Panc1 (cell line): ENCODE results near the gene HAGHL. TPM values are rescaled to one million over a fixed set of nuclear protein-coding genes. Genes with fewer than 3 reads are reported as not detected.

ENCODE experiments used
- ATAC-seq: fragments of 200-7000 bp; cut with Tn5 transposase; 2 replicates; pipeline ENCODE4 v1.9.1; 2020; ENCODE audit warnings: mild to moderate bottlenecking, moderate library complexity
- BruUV-seq: library from RNA; stranded (reverse); fragments of 400-500 nt; replicated peaks from 2 replicates; lab custom pipeline; 2021; lab: Mats Ljungman, UMichigan
- CTCF ChIA-PET: fragments of 300-600 bp; sonication (Branson Sonifier 250); formaldehyde crosslinking; loops from one replicate; lab custom pipeline; 2022; ENCODE audit warnings: antibody characterized with exemption; lab: Charles Lee
- POLR2A ChIA-PET: fragments of 300-600 bp; sonication (Branson Sonifier 250); formaldehyde crosslinking; loops from one replicate; lab custom pipeline; 2022; ENCODE audit warnings: antibody characterized with exemption; lab: Charles Lee
- DNase-seq: peaks from one replicate; pipeline ENCODE4 v3.0.0-alpha.2; 2010; ENCODE audit warnings: low read depth, low spot score
- H3K27ac ChIP-seq: 2 replicates; pipeline ENCODE4 v1.5.1; 2011; ENCODE audit warnings: mild to moderate bottlenecking, low read length, inconsistent platforms
- H3K27me3 ChIP-seq: fragments of 200-500 bp; sonication (Bioruptor generic); 2 replicates; pipeline ENCODE4 v1.6.0; 2014; ENCODE audit warnings: low read length, inconsistent platforms; ENCODE audit not compliant: control insufficient read depth, insufficient read depth
- H3K36me3 ChIP-seq: fragments of 200-500 bp; sonication (Bioruptor generic); 2 replicates; pipeline ENCODE4 v1.5.1; 2014; ENCODE audit warnings: inconsistent platforms, mild to moderate bottlenecking, low read length, moderate library complexity; ENCODE audit not compliant: control insufficient read depth, insufficient read depth
- H3K4me1 ChIP-seq: 2 replicates; pipeline ENCODE4 v1.5.1; 2011; ENCODE audit warnings: inconsistent platforms, mild to moderate bottlenecking, low read length, moderate library complexity; ENCODE audit not compliant: control insufficient read depth, insufficient read depth
- H3K4me3 ChIP-seq, 2 experiments: 2 replicates each; pipeline ENCODE4 v1.5.1; 2011 to 2012; ENCODE audit warnings: low read depth in 2 of 2, low read length in 2 of 2, mild to moderate bottlenecking in 2 of 2, inconsistent platforms in 1 of 2, moderate library complexity in 1 of 2
- H3K9me3 ChIP-seq: fragments of 200-500 bp; sonication (Bioruptor generic); 2 replicates; pipeline ENCODE4 v1.5.1; 2014; ENCODE audit warnings: low read depth, mild to moderate bottlenecking, inconsistent platforms, low read length, moderate library complexity; ENCODE audit not compliant: control insufficient read depth, insufficient read depth
- CTCF ChIP-seq: fragments of 450-650 bp; IDR thresholded peaks from 2 replicates; pipeline ENCODE4 v1.5.1; 2017; ENCODE audit warnings: mild to moderate bottlenecking
- POLR2AphosphoS5 ChIP-seq: IDR thresholded peaks from 2 replicates; pipeline ENCODE4 v1.6.1; 2012; ENCODE audit warnings: mild to moderate bottlenecking, low read depth, low read length, moderate library complexity
- REST ChIP-seq, 2 experiments: IDR thresholded peaks; 2 replicates each; pipeline ENCODE4 v1.6.1; 2011 to 2012; ENCODE audit warnings: low read depth in 2 of 2, control low read depth in 1 of 2, low read length in 1 of 2, mild to moderate bottlenecking in 1 of 2, moderate library complexity in 1 of 2; ENCODE audit not compliant: insufficient read depth in 1 of 2
- SIN3A ChIP-seq: IDR thresholded peaks from 2 replicates; pipeline ENCODE4 v1.6.1; 2012; ENCODE audit warnings: low read depth, mild to moderate bottlenecking, low read length, moderate library complexity, borderline replicate concordance; ENCODE audit not compliant: insufficient read depth
- TCF7L2 ChIP-seq: IDR thresholded peaks from 2 replicates; pipeline ENCODE4 v1.6.1; 2011; ENCODE audit warnings: mild to moderate bottlenecking, low read depth, low read length, inconsistent platforms
- in situ Hi-C: cut with HindIII; loops from 2 replicates; pipeline ENCODE4 v1.10.0; 2016; ENCODE audit warnings: low sequenced_read_pairs, low pct_unique_long_range_greater_than_20kb
- intact Hi-C: fragments of 100-400 bp; cut with micrococcal nuclease; formaldehyde crosslinking; loops from one replicate; pipeline ENCODE4 v1.10.0; 2022; ENCODE audit not compliant: unreplicated experiment
- total RNA-seq: library from RNA; stranded (reverse); gene quantifications from one replicate; pipeline ENCODE4 v1.2.1, GENCODE V29; 2021; ENCODE audit not compliant: unreplicated experiment

HAGHL gene
- total RNA-seq, 1 experiment from 2014 or later: 41.1 TPM

DNA sequence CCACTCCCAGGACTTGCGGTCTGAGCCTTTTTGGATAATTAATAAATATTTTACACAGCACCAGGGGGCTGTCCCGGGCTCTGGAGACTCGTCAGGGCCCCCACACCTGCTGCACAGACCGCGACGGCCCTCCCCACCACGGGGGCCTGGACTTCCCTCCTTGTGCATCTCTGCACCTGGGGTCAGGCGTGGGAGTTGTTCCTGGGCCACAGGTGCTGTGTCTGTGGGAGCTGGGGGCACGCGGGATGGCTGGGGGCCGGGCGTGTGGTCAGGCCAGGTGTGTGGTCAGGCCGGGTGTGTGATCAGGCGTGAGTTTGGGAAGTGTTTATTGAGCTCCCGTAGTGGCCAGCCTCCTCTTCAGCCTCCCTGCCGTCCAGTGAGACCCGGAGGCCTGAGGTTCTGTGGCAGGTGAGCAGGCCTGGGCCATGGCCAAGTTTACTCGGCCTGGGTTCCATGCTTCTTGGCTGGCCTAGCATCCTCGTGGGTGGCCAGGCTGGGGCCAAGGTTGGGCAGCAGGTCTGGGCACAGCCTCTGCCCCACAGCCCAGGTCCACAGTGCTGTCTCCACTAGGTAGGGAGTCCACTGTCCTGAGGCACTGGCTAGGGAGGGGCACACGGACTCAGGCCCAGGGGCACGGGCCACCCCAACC is 48.6 kb upstream of the HAGHL start:
- BruUV-seq: no TSS peak
- H3K27me3 ChIP-seq: no peaks in the 10 kb centered on the region
- H3K9me3 ChIP-seq: no peaks in the 10 kb centered on the region
- DNase-seq (no peak), ATAC-seq (no peak)
- H3K4me3 ChIP-seq: no peak overlapping the region
- in situ Hi-C loops: no loop called here
- ChIA-PET CTCF (no interaction called here), POLR2A (no interaction called here)
- TF ChIP-seq TCF7L2 (no peak), CTCF (no peak), REST (IDR thresholded peaks at IDR 0.05; ENCODE audit: insufficient read depth in 1 of 2, low read depth in 2 of 2, low read length in 1 of 2) (no peak), SIN3A (no peak), POLR2AphosphoS5 (no peak)
- H3K4me1 ChIP-seq: peaks cover 36% of the 10 kb centered on the region
- peaks cover 3% of the 10 kb centered on the region; the same call in 1 of the 2 replicates for H3K36me3 ChIP-seq
- H3K27ac ChIP-seq: peak overlapping the region; percentile 48; the same call in 1 of the 2 replicates
- intact Hi-C loops: no loop called here

GRCh38 chr16:678858-679813 is 47.8 kb upstream of the HAGHL start:
- ChIA-PET CTCF (no interaction called here), POLR2A (no interaction called here)
- Histone ChIP-seq H3K9me3 (no peaks in the 10 kb centered on the region), H3K27ac (peak overlapping the region; percentile 81), H3K36me3 (peaks cover 5% of the 10 kb centered on the region; the same call in 1 of the 2 replicates), H3K27me3 (no peaks in the 10 kb centered on the region), H3K4me1 (peaks cover 30% of the 10 kb centered on the region), H3K4me3 (peak overlapping the region; percentile 59 to 68)
- no peak for TF ChIP-seq TCF7L2
- 0 out of 2 replicates have a peak, but pooled peaks have one; percentile 19 for TF ChIP-seq SIN3A
- intact Hi-C loops (no loop called here), in situ Hi-C loops (no loop called here)
- BruUV-seq: no TSS peak
- DNase-seq (no peak), ATAC-seq (peak; percentile 20)
